ENCODE measurements around the gene AGR2.

DNA sequence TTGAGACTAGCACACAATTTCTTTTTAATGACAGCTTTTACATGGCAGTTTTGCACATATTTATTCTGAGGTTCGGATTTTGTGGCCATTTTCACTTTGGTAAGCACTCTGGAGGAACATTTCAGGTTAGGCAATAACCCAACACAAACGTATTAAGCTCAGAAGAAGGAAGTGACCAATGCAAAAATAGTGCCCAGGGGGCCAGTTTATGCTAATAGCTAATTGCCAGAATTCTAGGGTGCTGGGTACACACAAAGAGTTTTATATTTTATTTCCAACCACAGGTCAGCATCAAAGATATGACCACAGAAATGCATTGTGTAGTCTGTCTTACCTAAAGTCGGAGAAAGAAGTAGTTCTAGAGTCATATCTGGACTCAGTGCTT lies 8.4 kb upstream of the AGR2 start:
- TF ChIP-seq, protein P1, sequence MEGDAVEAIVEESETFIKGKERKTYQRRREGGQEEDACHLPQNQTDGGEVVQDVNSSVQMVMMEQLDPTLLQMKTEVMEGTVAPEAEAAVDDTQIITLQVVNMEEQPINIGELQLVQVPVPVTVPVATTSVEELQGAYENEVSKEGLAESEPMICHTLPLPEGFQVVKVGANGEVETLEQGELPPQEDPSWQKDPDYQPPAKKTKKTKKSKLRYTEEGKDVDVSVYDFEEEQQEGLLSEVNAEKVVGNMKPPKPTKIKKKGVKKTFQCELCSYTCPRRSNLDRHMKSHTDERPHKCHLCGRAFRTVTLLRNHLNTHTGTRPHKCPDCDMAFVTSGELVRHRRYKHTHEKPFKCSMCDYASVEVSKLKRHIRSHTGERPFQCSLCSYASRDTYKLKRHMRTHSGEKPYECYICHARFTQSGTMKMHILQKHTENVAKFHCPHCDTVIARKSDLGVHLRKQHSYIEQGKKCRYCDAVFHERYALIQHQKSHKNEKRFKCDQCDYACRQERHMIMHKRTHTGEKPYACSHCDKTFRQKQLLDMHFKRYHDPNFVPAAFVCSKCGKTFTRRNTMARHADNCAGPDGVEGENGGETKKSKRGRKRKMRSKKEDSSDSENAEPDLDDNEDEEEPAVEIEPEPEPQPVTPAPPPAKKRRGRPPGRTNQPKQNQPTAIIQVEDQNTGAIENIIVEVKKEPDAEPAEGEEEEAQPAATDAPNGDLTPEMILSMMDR (conservative IDR thresholded peaks at IDR 0.05 in 1 of 2, IDR thresholded peaks at IDR 0.05 in 1 of 2; ENCODE audit: low read depth in 1 of 2, low read length in 2 of 2) = no peak
- no peak for TF ChIP-seq EZH2 (IDR thresholded peaks at IDR 0.05; ENCODE audit: low read length, missing control alignments)
